Psoas muscle (tissue), 8 donors: ENCODE data around the gene SSB. TPM values are rescaled to one million over a fixed set of nuclear protein-coding genes. Genes with fewer than 3 reads are reported as not detected.

Experiments
- ATAC-seq, 4 donors: fragments of 200-7000 bp; cut with Tn5 transposase; one replicate each; pipeline ENCODE4 v1.9.1; 2020; ENCODE audit warnings: moderate library complexity in 3 of 4, mild to moderate bottlenecking in 2 of 4
- DNase-seq, 2 donors: peaks; one replicate each; pipeline ENCODE4 v3.0.0-alpha.2; 2020
- H3K27ac ChIP-seq: fragments of 200-600 bp; one replicate; pipeline ENCODE4 v1.8.0; 2022
- H3K27me3 ChIP-seq, 3 donors: fragments of 200-600 bp in 1 of 3; one replicate each; pipeline versions ENCODE4 v1.6.1 to v1.8.0; 2013 to 2022; ENCODE audit warnings: low read length in 2 of 3, mild to moderate bottlenecking in 2 of 3, moderate library complexity in 1 of 3; ENCODE audit not compliant: insufficient read depth in 3 of 3
- H3K36me3 ChIP-seq, 2 donors: fragments of 200-600 bp in 1 of 2; one replicate each; pipeline versions ENCODE4 v1.6.1 to v1.8.0; 2013 to 2022; ENCODE audit warnings: low read depth in 1 of 2, mild to moderate bottlenecking in 1 of 2, moderate library complexity in 1 of 2; ENCODE audit not compliant: insufficient read depth in 1 of 2
- H3K4me1 ChIP-seq: fragments of 200-600 bp; one replicate; pipeline ENCODE4 v1.8.0; 2022
- H3K4me3 ChIP-seq: fragments of 200-600 bp; one replicate; pipeline ENCODE4 v1.8.0; 2022; ENCODE audit warnings: mild to moderate bottlenecking
- H3K9me3 ChIP-seq: fragments of 200-600 bp; one replicate; pipeline ENCODE4 v1.8.0; 2022
- CTCF ChIP-seq: fragments of 200-600 bp; IDR thresholded peaks from one replicate; pipeline ENCODE4 v1.8.0; 2022; ENCODE audit warnings: antibody characterized with exemption
- WGBS, 3 donors: extraction: QIAGEN DNeasy Blood & Tissue Kit; methylation state at CpG; one replicate each; pipeline versions ENCODE4 v1.1.6 to v1.1.7; 2013; 5-methylcytosine and 5-hydroxymethylcytosine counted together
- intact Hi-C, 2 donors: fragments of 100-400 bp; cut with DNase I; formaldehyde crosslinking; loops; one replicate each; pipeline versions ENCODE4 v1.11.0 to v1.14.2; 2022
- long read RNA-seq, 2 donors: library from polyadenylated mRNA; unstranded; transcript quantifications; one replicate each; pipeline ENCODE4 v2.0.0, GENCODE V29; 2021
- polyA plus RNA-seq, 3 donors: library from polyadenylated mRNA; stranded (reverse); fragments of 200-250 nt; gene quantifications; one replicate each; pipeline ENCODE4 v1.2.3, GENCODE V29; 2013
- total RNA-seq, 4 donors: library from RNA; stranded (reverse); fragmentation: NEBNext Ultra II Directional in 2 of 4; extraction: Animal tissue kit (Norgen Biotek cat#: 25700) in 2 of 4; gene quantifications; one replicate each; pipeline versions ENCODE4 v1.2.1 to v1.2.4, GENCODE V29; 2021 to 2023
- donor health status: healthy with polysubstance abuse.
- donor health status: DM: no; HTN: no; CAD: no; lungs with moderate emphysema.
- donor health status: Bipolar disorder and iron deficiency.
- donor health status: healthy.
- donor health status: DM: yes; HTN: yes; CAD: no.
- donor health status: DM: no; HTN: no; CAD: no.
- donor health status: DM: no; HTN: no; CAD: no.
- donor health status: DM: yes; HTN: yes; CAD: no.

Gene SSB
- total RNA-seq (10 to 100 TPM; 37.9 to 72.0 (median 48.0) TPM), polyA plus RNA-seq (100 to 1,000 TPM in 1 of 3 donors, 10 to 100 TPM in 2; 56.7 to 120 (median 77.4) TPM)
- long read RNA-seq, donor 1, transcript SSB-201 (12 exons, 1,709 nt), result major isoform, 7 of 24 reads
- long read RNA-seq, donor 1, partial matches to known transcripts, result 15 of 24 reads
- long read RNA-seq, donor 1, other reads (novel, unspliced or antisense), result 2 of 24 reads
- long read RNA-seq, donor 2, transcript SSB-201 (12 exons, 1,709 nt), result major isoform, 32 of 52 reads
- long read RNA-seq, donor 2, partial matches to known transcripts, result 17 of 52 reads
- long read RNA-seq, donor 2, other reads (novel, unspliced or antisense), result 3 of 52 reads

- Histone ChIP-seq H3K27me3 (no peaks in the 10 kb centered on the region), H3K4me3 (peak within 1 kb of the TSS; percentile 88), H3K27ac (peak within 1 kb of the TSS; percentile 83), H3K4me1 (peaks cover 18% of the 10 kb centered on the region), H3K9me3 (no peaks in the 10 kb centered on the region), H3K36me3 (peaks cover 0 to 29% of the 10 kb centered on the region in 2 donors)
- DNase-seq (peak; percentile 92 to 96), ATAC-seq (peak; percentile 97 to 99 (median 99))
- intact Hi-C loops, result loop anchor here (10.0 kb wide), 2 partner anchors 194 to 324 kb away; partner anchors contain the start of gene BBS5 (in 1 of the 2)
- no peak for TF ChIP-seq CTCF
- WGBS, 3 donors, result 0% methylated on average over 49 to 67 of the region's 67 CpGs
Measured at GRCh38 chr2:169798718-169799592, at the start of gene SSB. TSS of gene SSB (plus strand) at chr2:169798871. CDS start at chr2:169800961, 2,090 bp downstream.

GRCh38 chr2:169752752-169753151, 45.9 kb upstream of the SSB start:
- no peaks in the 10 kb centered on the region for H3K27me3 ChIP-seq
- intact Hi-C loops, result no loop called here
- H3K36me3 ChIP-seq, result peaks cover 0 to 7% of the 10 kb centered on the region in 2 donors
- DNase-seq (no peak), ATAC-seq (no peak)
- 82 to 93% (median 87%) methylated on average over 3 of the region's 3 CpGs for WGBS, 3 donors
- no peaks in the 10 kb centered on the region for H3K9me3 ChIP-seq
- H3K27ac ChIP-seq, result no peak overlapping the region
- H3K4me3 ChIP-seq, result no peak overlapping the region
- no peak for TF ChIP-seq CTCF
- H3K4me1 ChIP-seq, result no peaks in the 10 kb centered on the region

GRCh38 chr2:169755083-169755870, 43.4 kb upstream of the SSB start:
- TF ChIP-seq CTCF, result no peak
- ATAC-seq (no peak), DNase-seq (no peak)
- intact Hi-C loops, result no loop called here
- Histone ChIP-seq H3K27me3 (no peaks in the 10 kb centered on the region), H3K4me1 (no peaks in the 10 kb centered on the region), H3K9me3 (no peaks in the 10 kb centered on the region), H3K4me3 (no peak overlapping the region), H3K36me3 (no peaks in the 10 kb centered on the region), H3K27ac (no peak overlapping the region)
- WGBS, 3 donors, result 74 to 83% (median 74%) methylated on average over 6 of the region's 6 CpGs

- no peak for ATAC-seq
- whole genome bisulfite sequencing, 3 donors, result 92 to 100% (median 96%) methylated on average over 4 of the region's 4 CpGs
Measured at GRCh38 chr2:169756342-169756741, 42.3 kb upstream of the SSB start.

More at GRCh38 chr2:169756342-169756741, 42.3 kb upstream of the SSB start:
- Histone ChIP-seq H3K27ac (no peak overlapping the region), H3K4me3 (no peak overlapping the region), H3K36me3 (no peaks in the 10 kb centered on the region), H3K9me3 (no peaks in the 10 kb centered on the region), H3K27me3 (no peaks in the 10 kb centered on the region), H3K4me1 (no peaks in the 10 kb centered on the region)
- intact Hi-C loops, result no loop called here
- TF ChIP-seq CTCF, result no peak
- no peak for DNase-seq
